Measurements from ENCODE around the gene B4GALT5. TPM values are rescaled to one million over a fixed set of nuclear protein-coding genes. Genes with fewer than 3 reads are reported as not detected.
A peak's percentile ranks its signal among the peaks of the same experiment; 100 is the strongest.
"Not testable (repeated sequence)": the region's sequence is repeated elsewhere in the genome, so short reads cannot be mapped to it uniquely, and the experiment has no call there.

Gene B4GALT5
- polyA plus RNA-seq, 3 donors from 2014 or later, result 0.35 to 3.2 (median 2.8) TPM

GRCh38 chr20:49615401-49616153 is 98.1 kb downstream of the B4GALT5 start:
- H3K4me1 Mint-ChIP-seq, result peaks cover 5 to 6% of the 10 kb centered on the region in 2 donors
- H3K36me3 Mint-ChIP-seq, result no peaks in the 10 kb centered on the region
- H3K9me3 Mint-ChIP-seq, result no peaks in the 10 kb centered on the region
- peaks cover 0 to 1% (median under 1%) of the 10 kb centered on the region in 3 donors for H3K27me3 Mint-ChIP-seq (ENCODE audit: low read depth in 3 of 3)
- no peak overlapping the region for H3K4me3 Mint-ChIP-seq
- DNase-seq, result no peak
- H3K27ac Mint-ChIP-seq, result peak overlapping the region in 1 of 6 donors; percentile 75

GRCh38 chr20:49615051-49615400 is 98.7 kb downstream of the B4GALT5 start:
- H3K27ac Mint-ChIP-seq; H3K27me3 Mint-ChIP-seq (ENCODE audit: low read depth in 3 of 3); H3K36me3 Mint-ChIP-seq: not testable (repeated sequence)

GRCh38 chr20:49614338-49615050 is 99.2 kb downstream of the B4GALT5 start:
- Mint-ChIP-seq H3K27ac (no peak overlapping the region), H3K4me3 (no peak overlapping the region), H3K9me3 (no peaks in the 10 kb centered on the region), H3K36me3 (no peaks in the 10 kb centered on the region), H3K27me3 (ENCODE audit: low read depth in 3 of 3) (peaks cover 0 to 7% (median 2%) of the 10 kb centered on the region in 3 donors), H3K4me1 (peaks cover 6 to 8% of the 10 kb centered on the region in 2 donors)
- no peak for DNase-seq

More at GRCh38 chr20:49615051-49615400, 98.7 kb downstream of the B4GALT5 start:
- not testable (repeated sequence) for H3K4me3 Mint-ChIP-seq, DNase-seq, H3K9me3 Mint-ChIP-seq, H3K4me1 Mint-ChIP-seq

- no peak overlapping the region for H3K4me3 Mint-ChIP-seq
- H3K27me3 Mint-ChIP-seq (ENCODE audit: low read depth in 3 of 3), result peaks cover 0 to 7% (median 4%) of the 10 kb centered on the region in 3 donors
These were observed 101.4 kb downstream of the B4GALT5 start for GRCh38 chr20:49612127-49612738.

GRCh38 chr20:49611539-49612126 is 102.0 kb downstream of the B4GALT5 start:
- Mint-ChIP-seq H3K4me1 (peaks cover 16 to 17% of the 10 kb centered on the region in 2 donors), H3K4me3 (peak overlapping the region in 2 of 5 donors; percentile 14 to 77)
- DNase-seq; H3K27me3 Mint-ChIP-seq (ENCODE audit: low read depth in 3 of 3); H3K9me3 Mint-ChIP-seq; H3K27ac Mint-ChIP-seq; H3K36me3 Mint-ChIP-seq: not testable (repeated sequence)

More at GRCh38 chr20:49612127-49612738, 101.4 kb downstream of the B4GALT5 start:
- Mint-ChIP-seq H3K36me3 (no peaks in the 10 kb centered on the region), H3K9me3 (no peaks in the 10 kb centered on the region), H3K4me1 (peaks cover 16 to 17% of the 10 kb centered on the region in 2 donors), H3K27ac (no peak overlapping the region)
- DNase-seq, result no peak

GRCh38 chr20:49610691-49611538 is 102.8 kb downstream of the B4GALT5 start:
- peak overlapping the region in 4 of 6 donors; percentile 27 to 89 (median 42) for H3K27ac Mint-ChIP-seq
- peaks cover 0 to 7% (median 4%) of the 10 kb centered on the region in 3 donors for H3K27me3 Mint-ChIP-seq (ENCODE audit: low read depth in 3 of 3)
- peak overlapping the region; percentile 52 to 80 (median 66) for H3K4me3 Mint-ChIP-seq
- peaks cover 16 to 17% of the 10 kb centered on the region in 2 donors for H3K4me1 Mint-ChIP-seq
- peak; percentile 77 to 80 (median 80) for DNase-seq
- H3K9me3 Mint-ChIP-seq, result no peaks in the 10 kb centered on the region
- no peaks in the 10 kb centered on the region for H3K36me3 Mint-ChIP-seq

- H3K27ac Mint-ChIP-seq, result peak overlapping the region in 1 of 6 donors; percentile 55
- H3K4me3 Mint-ChIP-seq, result peak overlapping the region in 4 of 5 donors; percentile 29 to 64 (median 45)
These were observed 104.7 kb downstream of the B4GALT5 start for GRCh38 chr20:49608752-49609670.

GRCh38 chr20:49607568-49607967 is 106.1 kb downstream of the B4GALT5 start:
- Mint-ChIP-seq H3K27me3 (ENCODE audit: low read depth in 3 of 3) (peaks cover 0 to 9% (median 4%) of the 10 kb centered on the region in 3 donors), H3K27ac (no peak overlapping the region), H3K36me3 (no peaks in the 10 kb centered on the region), H3K4me3 (no peak overlapping the region), H3K4me1 (peaks cover 16 to 17% of the 10 kb centered on the region in 2 donors), H3K9me3 (no peaks in the 10 kb centered on the region)
- no peak for DNase-seq

More at GRCh38 chr20:49608752-49609670, 104.7 kb downstream of the B4GALT5 start:
- Mint-ChIP-seq H3K4me1 (peaks cover 16 to 17% of the 10 kb centered on the region in 2 donors), H3K9me3 (no peaks in the 10 kb centered on the region), H3K27me3 (ENCODE audit: low read depth in 3 of 3) (peaks cover 0 to 9% (median 4%) of the 10 kb centered on the region in 3 donors), H3K36me3 (no peaks in the 10 kb centered on the region)
- DNase-seq, result peak; percentile 64 to 76 (median 69)

- no peaks in the 10 kb centered on the region for H3K36me3 Mint-ChIP-seq
- no peaks in the 10 kb centered on the region for H3K9me3 Mint-ChIP-seq
- DNase-seq, result no peak
- H3K4me3 Mint-ChIP-seq, result no peak overlapping the region
- peaks cover under 1 to 2% of the 10 kb centered on the region in 2 donors for H3K4me1 Mint-ChIP-seq
- no peak overlapping the region for H3K27ac Mint-ChIP-seq
- H3K27me3 Mint-ChIP-seq (ENCODE audit: low read depth in 3 of 3), result peaks cover 0 to 2% (median 0%) of the 10 kb centered on the region in 3 donors
These were observed 110.5 kb downstream of the B4GALT5 start for GRCh38 chr20:49603209-49603627.

GRCh38 chr20:49602345-49603208 is 111.1 kb downstream of the B4GALT5 start:
- Mint-ChIP-seq H3K9me3 (no peaks in the 10 kb centered on the region), H3K36me3 (no peaks in the 10 kb centered on the region), H3K4me3 (no peak overlapping the region), H3K27me3 (ENCODE audit: low read depth in 3 of 3) (peaks cover 0 to 2% (median 0%) of the 10 kb centered on the region in 3 donors), H3K4me1 (peaks cover 0 to 2% of the 10 kb centered on the region in 2 donors), H3K27ac (no peak overlapping the region)
- no peak for DNase-seq

GRCh38 chr20:49601153-49601924 is 112.3 kb downstream of the B4GALT5 start:
- Mint-ChIP-seq H3K27ac (no peak overlapping the region), H3K27me3 (ENCODE audit: low read depth in 3 of 3) (peaks cover 0 to 2% (median 0%) of the 10 kb centered on the region in 3 donors), H3K4me3 (no peak overlapping the region), H3K9me3 (no peaks in the 10 kb centered on the region), H3K36me3 (no peaks in the 10 kb centered on the region), H3K4me1 (peaks cover 3 to 8% of the 10 kb centered on the region in 2 donors)
- DNase-seq, result no peak
